PC-9 (cell line): ENCODE measurements around the gene PLPP3. TPM values are rescaled to one million over a fixed set of nuclear protein-coding genes. Genes with fewer than 3 reads are reported as not detected.

Experiments
- BruUV-seq: library from RNA; stranded (reverse); fragments of 400-500 nt; replicated peaks from 2 replicates; lab custom pipeline; 2021; lab: Mats Ljungman, UMichigan
- CTCF ChIA-PET: fragments of 300-600 bp; sonication (Branson Sonifier 250); formaldehyde crosslinking; loops from one replicate; lab custom pipeline; 2022; ENCODE audit warnings: antibody characterized with exemption; lab: Charles Lee
- POLR2A ChIA-PET: fragments of 300-600 bp; sonication (Branson Sonifier 250); formaldehyde crosslinking; loops from one replicate; lab custom pipeline; 2022; ENCODE audit warnings: antibody characterized with exemption; ENCODE audit not compliant: unreplicated experiment; lab: Charles Lee
- DNase-seq, 2 experiments: peaks; one replicate each; pipeline versions ENCODE4 v3.0.0 to v3.0.0-alpha.2; 2015 to 2022; ENCODE audit warnings: mixed read lengths in 1 of 2
- H2AFZ ChIP-seq: fragments of 200-600 bp; sonication (generic); 2 replicates; pipeline ENCODE4 v1.8.1; 2017; ENCODE audit warnings: antibody characterized with exemption
- H3F3A ChIP-seq: fragments of 200-600 bp; sonication (generic); 2 replicates; pipeline ENCODE4 v1.8.1; 2017; ENCODE audit warnings: antibody characterized with exemption, mild to moderate bottlenecking, low read depth; ENCODE audit not compliant: insufficient read depth
- H3K27ac ChIP-seq: fragments of 200-600 bp; sonication (generic); 2 replicates; pipeline ENCODE4 v1.6.1; 2016; ENCODE audit warnings: mixed run types
- H3K27me3 ChIP-seq: fragments of 200-600 bp; sonication (generic); 2 replicates; pipeline ENCODE4 v1.6.1; 2016; ENCODE audit warnings: low read depth, mixed run types; ENCODE audit not compliant: insufficient read depth
- H3K36me3 ChIP-seq: fragments of 200-600 bp; sonication (generic); 2 replicates; pipeline ENCODE4 v1.6.1; 2016; ENCODE audit warnings: low read depth, mixed run types
- H3K4me1 ChIP-seq: fragments of 200-600 bp; sonication (generic); replicated peaks from 2 replicates; pipeline ENCODE4 v1.6.1; 2016; ENCODE audit warnings: mixed run types; ENCODE audit not compliant: insufficient read depth
- H3K4me2 ChIP-seq: fragments of 200-600 bp; sonication (generic); 2 replicates; pipeline ENCODE4 v1.6.1; 2017; ENCODE audit warnings: mixed run types
- H3K4me3 ChIP-seq: fragments of 200-600 bp; sonication (generic); 2 replicates; pipeline ENCODE4 v1.6.1; 2016; ENCODE audit warnings: mixed run types
- H3K79me2 ChIP-seq: fragments of 200-600 bp; sonication (generic); 2 replicates; pipeline ENCODE4 v1.6.1; 2017; ENCODE audit warnings: low read depth, mixed run types
- H3K9me2 ChIP-seq: fragments of 200-600 bp; sonication (generic); 2 replicates; pipeline ENCODE4 v1.8.1; 2017; ENCODE audit warnings: mild to moderate bottlenecking; ENCODE audit not compliant: insufficient read depth
- H3K9me3 ChIP-seq: fragments of 200-600 bp; sonication (generic); 2 replicates; pipeline ENCODE4 v1.8.1; 2016; ENCODE audit warnings: low read depth; ENCODE audit not compliant: insufficient read depth
- H4K20me1 ChIP-seq: fragments of 200-600 bp; sonication (generic); 2 replicates; pipeline ENCODE4 v1.8.1; 2017; ENCODE audit not compliant: insufficient read depth
- CTCF ChIP-seq: fragments of 200-600 bp; sonication (generic); conservative IDR thresholded peaks from 2 replicates; pipeline ENCODE4 v1.6.1; 2017; ENCODE audit warnings: mixed run types, antibody characterized with exemption, mild to moderate bottlenecking, moderate library complexity
- EZH2 ChIP-seq: fragments of 200-600 bp; sonication (generic); IDR thresholded peaks from 2 replicates; pipeline ENCODE4 v1.8.0; 2017; ENCODE audit warnings: antibody characterized with exemption, low read depth
- intact Hi-C: fragments of 100-400 bp; cut with micrococcal nuclease; formaldehyde crosslinking; loops from one replicate; pipeline ENCODE4 v1.10.0; 2022; ENCODE audit not compliant: unreplicated experiment
- total RNA-seq: library from RNA; stranded (reverse); gene quantifications from 2 replicates; pipeline ENCODE4 v1.2.3, GENCODE V29; 2021

The PLPP3 gene
- total RNA-seq, 1 experiment from 2014 or later = 22.4 TPM

GRCh38 chr1:56451491-56451890 lies 127.9 kb downstream of the PLPP3 start:
- CTCF ChIA-PET = no interaction called here
- no peaks in the 10 kb centered on the region for H3K9me2 ChIP-seq
- POLR2A ChIA-PET = no interaction called here
- no peak overlapping the region for H3K27ac ChIP-seq
- BruUV-seq = no TSS peak
- no peaks in the 10 kb centered on the region for H4K20me1 ChIP-seq
- no peak overlapping the region for H3K4me2 ChIP-seq
- no peaks in the 10 kb centered on the region; the same call in 1 of the 2 replicates for H3F3A ChIP-seq
- H3K27me3 ChIP-seq = no peaks in the 10 kb centered on the region
- no peak for TF ChIP-seq CTCF
- no peak for TF ChIP-seq EZH2
- H2AFZ ChIP-seq = no peak overlapping the region
- H3K4me3 ChIP-seq = no peak overlapping the region
- intact Hi-C loops = no loop called here
- no peaks in the 10 kb centered on the region for H3K79me2 ChIP-seq
- H3K4me1 ChIP-seq = peaks cover 3% of the 10 kb centered on the region
- H3K36me3 ChIP-seq = no peaks in the 10 kb centered on the region
- H3K9me3 ChIP-seq = no peaks in the 10 kb centered on the region
- no peak for DNase-seq

- H3K9me2 ChIP-seq = no peaks in the 10 kb centered on the region
- no peaks in the 10 kb centered on the region for H3K4me1 ChIP-seq
- ChIA-PET POLR2A (no interaction called here), CTCF (no interaction called here)
- H3K36me3 ChIP-seq = no peaks in the 10 kb centered on the region
- BruUV-seq = no TSS peak
- H3K4me3 ChIP-seq = no peak overlapping the region
- no peak for DNase-seq
- intact Hi-C loops = no loop called here
- no peak overlapping the region for H2AFZ ChIP-seq
- no peak overlapping the region for H3K27ac ChIP-seq
- H3F3A ChIP-seq = no peaks in the 10 kb centered on the region
- TF ChIP-seq EZH2 = no peak
- no peak for TF ChIP-seq CTCF
- H4K20me1 ChIP-seq = no peaks in the 10 kb centered on the region
- H3K4me2 ChIP-seq = no peak overlapping the region
- no peaks in the 10 kb centered on the region for H3K9me3 ChIP-seq
- no peaks in the 10 kb centered on the region for H3K27me3 ChIP-seq
- H3K79me2 ChIP-seq = no peaks in the 10 kb centered on the region
Measured at GRCh38 chr1:56450004-56450666, 129.2 kb downstream of the PLPP3 start.

GRCh38 chr1:56448529-56449300 lies 130.6 kb downstream of the PLPP3 start:
- Histone ChIP-seq H3K36me3 (no peaks in the 10 kb centered on the region), H4K20me1 (no peaks in the 10 kb centered on the region), H3K4me2 (no peak overlapping the region), H3F3A (no peaks in the 10 kb centered on the region), H3K4me3 (no peak overlapping the region), H3K27me3 (no peaks in the 10 kb centered on the region), H3K4me1 (no peaks in the 10 kb centered on the region), H3K9me2 (no peaks in the 10 kb centered on the region), H2AFZ (no peak overlapping the region), H3K9me3 (no peaks in the 10 kb centered on the region), H3K27ac (no peak overlapping the region), H3K79me2 (no peaks in the 10 kb centered on the region)
- BruUV-seq = no TSS peak
- ChIA-PET POLR2A (no interaction called here), CTCF (no interaction called here)
- DNase-seq = no peak
- intact Hi-C loops = no loop called here
- TF ChIP-seq CTCF (no peak), EZH2 (no peak)
